NCI-H524 treated with DMSO at 0.1 percent for 48 hours (cell line): ENCODE results near the gene CR1L.
"Not testable (repeated sequence)": the region's sequence is repeated elsewhere in the genome, so short reads cannot be mapped to it uniquely, and the experiment has no call there.

ENCODE experiments used
- DNase-seq: peaks from one replicate; lab custom pipeline; 2025; lab: John Stamatoyannopoulos, UW

CR1L gene

DNA sequence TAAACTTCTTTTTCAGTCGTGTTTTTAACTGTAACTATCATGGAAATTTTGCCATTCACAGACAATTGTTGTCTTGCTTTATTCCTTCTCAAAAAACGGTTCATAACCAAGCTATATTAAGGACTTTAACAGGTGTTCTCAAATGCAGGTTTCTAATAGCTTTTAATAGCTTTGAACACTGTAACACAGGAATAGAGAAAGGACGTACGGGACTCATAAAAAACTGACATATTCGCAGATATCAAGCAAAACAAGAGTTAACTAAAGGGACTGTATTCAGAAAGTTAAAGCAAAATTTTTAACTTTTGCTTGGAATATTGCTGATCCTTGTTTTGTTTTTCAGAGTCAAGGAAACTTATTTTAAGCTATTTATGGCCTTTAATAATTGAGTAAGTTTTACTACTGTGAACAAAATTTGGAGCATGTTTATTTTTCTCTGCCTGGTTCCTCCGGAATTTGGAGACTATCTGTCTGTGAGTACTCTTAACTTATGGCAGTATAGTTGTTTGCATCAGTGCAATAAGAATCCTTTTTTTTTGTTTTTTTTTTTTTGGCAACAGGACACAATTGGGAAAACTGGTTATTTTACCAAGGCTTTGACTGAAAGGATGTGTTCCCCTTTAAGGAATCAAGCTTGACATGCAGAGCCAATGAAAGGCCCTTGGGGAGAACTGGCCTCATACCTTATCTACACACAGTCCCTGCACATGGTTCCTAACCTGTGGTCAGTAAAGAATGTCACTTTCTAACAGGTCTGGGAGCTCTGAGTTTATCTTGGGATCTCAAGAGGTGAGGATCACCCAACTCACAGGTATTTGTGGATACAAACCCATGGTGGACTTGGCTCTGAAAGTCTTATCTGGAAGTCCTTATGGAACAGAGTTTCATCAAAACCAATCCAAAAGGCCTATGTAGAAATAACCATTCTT is 101.2 kb downstream of the CR1L start:
- DNase-seq, result no peak

DNA sequence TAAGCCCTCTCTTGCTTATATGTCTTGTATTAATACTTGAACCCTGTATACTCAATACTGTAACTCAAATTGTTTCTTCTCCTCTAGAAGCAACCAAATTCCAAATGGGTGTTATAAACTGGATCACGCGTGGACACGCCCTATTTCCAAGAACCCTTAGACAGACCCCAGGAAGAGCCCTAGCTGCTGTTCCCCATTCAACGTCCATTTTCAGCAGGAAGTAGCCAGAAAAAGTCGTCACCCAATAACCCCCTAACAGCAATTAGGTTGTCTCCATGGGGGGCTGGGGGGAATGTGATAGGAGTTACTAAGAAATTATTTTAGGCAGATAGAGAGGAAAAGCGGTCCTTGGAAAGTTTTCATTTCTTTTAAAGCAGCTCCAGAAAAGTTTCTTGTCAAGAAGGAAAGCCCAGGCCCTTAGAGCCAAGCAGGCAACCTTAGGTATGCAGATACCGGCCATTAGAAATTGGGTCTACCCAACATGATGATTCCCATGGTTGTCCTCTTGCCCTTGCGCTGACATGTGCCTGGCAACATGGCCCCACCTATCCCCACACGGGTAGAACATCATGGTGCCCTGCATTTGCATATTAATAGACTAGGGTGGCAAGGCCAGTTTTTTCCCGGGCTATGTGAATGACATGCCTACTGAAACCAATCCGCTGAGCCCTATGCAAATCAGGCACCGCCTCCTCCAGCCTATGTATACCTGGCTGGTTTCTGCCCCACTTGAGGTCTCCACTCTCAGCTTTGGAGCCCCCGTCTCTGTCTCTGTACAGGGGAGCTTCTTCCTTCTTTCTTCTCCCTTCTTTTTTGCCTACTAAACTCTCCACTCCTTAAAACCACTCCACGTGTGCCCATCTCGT is 102.9 kb downstream of the CR1L start:
- no peak for DNase-seq

GRCh38 chr1:207748737-207749528 is 104.0 kb downstream of the CR1L start:
- no peak for DNase-seq

DNA sequence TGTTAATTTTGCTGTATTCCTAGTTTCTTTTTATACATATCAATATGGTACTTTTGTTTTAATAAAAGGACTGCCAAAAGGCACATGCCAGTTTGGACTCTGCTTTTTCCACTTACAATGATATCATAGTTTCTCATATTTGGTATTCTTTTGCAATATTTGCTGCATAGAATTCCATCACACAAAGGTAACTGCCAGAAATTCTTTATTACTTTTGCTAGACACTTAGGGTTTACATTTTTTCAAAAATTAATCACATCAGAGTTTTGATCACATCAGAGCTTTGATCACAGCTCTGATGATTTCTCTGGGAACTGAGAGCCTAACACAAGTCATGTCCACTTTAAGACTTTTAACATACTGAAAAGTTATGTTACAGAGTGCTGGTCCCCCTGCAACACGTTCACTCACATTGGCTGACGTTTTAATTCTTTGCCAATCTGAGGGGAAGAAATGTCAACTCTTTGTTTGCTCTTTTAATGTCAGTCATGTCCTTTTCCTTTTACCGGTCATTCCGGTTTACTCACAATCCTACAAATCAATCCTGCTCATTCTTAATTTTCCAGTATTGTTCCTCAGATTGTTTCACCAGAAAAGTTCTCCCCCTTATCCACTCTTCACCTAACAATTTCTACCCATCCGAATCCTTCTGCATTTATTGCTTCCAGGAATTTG is 105.8 kb downstream of the CR1L start:
- DNase-seq, result no peak

GRCh38 chr1:207751463-207751789 is 106.5 kb downstream of the CR1L start:
- DNase-seq, result not testable (repeated sequence)

- peak; percentile 64 for DNase-seq
Observed at GRCh38 chr1:207751790-207752455, 107.0 kb downstream of the CR1L start, which contains the start of gene CD46. Gene CD46, plus strand, starts transcription at chr1:207752054. Its CDS starts 159 bp downstream, at chr1:207752213.

GRCh38 chr1:207752456-207752998 is 107.6 kb downstream of the CR1L start:
- no peak for DNase-seq

GRCh38 chr1:207753611-207754010 is 108.7 kb downstream of the CR1L start:
- DNase-seq, result no peak

DNA sequence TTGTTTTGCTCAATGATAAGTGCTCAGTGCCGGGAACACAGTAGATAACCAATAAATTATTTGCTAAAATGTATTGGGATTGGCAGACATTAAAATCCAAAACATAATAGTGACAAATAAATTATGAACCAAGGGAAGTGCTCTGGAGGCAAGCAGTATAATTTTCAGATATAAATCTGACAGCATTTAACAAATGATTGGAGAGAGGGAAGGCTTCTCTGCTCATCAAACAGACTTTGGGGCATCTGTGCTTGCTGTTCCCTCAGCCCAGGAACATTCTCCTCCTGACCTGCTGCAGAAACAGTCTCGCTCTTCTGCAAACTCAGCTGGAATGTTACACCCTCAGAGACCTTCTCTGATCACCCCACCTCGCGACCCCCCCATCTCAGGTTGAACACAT is 109.1 kb downstream of the CR1L start:
- no peak for DNase-seq

DNA sequence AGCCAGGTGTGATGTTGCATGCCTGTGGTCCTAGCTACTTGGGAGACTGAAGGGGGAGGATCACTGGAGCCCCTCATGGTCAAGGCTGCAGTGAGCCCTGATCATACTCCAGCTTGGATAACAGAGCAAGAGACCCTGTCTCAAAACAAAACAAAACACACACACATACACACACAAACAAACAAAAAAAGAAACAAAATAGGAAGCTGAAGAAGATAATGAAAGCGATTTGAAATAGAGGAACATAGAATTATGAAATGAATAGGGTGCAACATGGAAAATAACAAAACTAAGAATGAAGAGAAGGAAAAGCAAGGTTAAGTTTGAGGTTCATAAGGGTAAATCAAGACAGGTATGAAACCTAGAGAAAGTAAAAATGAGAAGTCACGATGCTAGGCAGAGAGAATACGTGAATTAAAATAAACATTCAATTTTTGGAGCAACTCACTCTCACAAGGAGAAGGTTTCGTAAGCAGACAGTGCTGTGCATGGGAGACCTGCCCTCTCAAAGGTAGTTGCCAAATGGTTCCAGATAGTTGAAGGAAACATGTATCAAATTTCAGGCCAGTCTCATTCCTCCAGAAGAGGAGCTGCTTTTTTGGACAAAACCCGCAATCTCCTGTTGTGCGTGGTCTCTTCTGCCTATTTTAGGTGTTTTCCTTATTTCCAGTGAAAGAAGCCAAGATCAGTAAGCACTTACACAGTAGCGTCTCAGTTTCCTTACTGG is 110.2 kb downstream of the CR1L start:
- DNase-seq, result no peak

DNA sequence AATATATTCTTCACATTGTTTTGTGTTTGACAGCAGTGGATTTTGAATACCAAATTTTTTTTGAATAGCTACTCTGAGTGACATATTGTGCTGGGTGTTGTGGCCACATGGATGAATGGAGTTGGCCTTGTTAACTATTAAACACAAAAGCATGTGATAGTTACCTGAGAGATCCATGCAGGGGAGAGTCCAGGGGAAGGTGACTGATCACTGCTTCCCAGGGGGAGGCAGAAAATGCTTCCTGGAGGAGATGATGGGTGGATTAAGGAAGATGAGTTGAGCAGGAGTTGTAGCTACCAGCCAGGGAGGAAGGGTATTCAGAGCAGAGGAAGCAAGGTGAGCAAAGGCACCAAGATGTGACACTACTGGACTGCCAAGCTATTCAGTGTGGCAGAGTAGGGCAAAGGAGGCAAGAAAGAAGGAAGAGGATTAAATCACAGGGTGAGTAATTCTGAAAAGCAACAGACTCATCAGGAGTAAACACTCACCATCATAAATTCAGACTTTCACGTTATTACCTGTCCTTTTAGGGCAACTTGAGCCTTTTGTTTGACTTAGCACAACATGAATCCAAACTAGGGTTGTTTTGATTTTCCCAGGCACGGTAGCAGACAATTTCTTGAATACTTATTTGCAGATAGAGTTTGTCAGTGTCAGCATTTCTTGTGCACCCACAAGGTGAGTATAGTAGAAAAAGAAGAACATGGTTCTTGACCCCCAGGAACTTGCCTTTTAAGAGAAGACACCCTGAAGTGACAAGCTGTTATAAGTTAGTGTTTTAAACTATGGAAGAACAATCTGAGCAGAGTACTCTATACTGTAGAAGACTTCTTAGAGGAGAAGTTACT is 111.1 kb downstream of the CR1L start:
- no peak for DNase-seq

- no peak for DNase-seq
Observed at GRCh38 chr1:207762622-207763021, 117.7 kb downstream of the CR1L start.

DNA sequence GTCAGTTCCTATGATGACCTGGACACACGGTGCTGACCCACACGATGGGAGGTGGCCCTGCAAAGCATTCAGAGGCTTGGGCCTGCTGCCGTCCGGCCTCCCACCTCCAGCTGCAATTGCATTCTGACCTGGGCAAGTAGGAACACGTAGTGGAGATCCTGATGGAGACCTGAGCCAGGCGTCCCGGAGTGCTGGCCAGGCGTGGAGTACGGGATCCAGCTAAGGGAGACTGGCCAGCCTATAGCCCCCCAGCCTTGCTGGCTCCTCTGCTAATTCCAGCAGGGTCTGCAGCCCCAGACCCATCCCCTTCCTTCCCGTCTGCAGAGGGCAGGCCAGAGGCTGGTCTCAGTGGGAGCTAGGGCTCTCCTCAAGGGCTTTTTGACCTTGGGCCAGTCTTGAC is 118.2 kb downstream of the CR1L start:
- no peak for DNase-seq

DNA sequence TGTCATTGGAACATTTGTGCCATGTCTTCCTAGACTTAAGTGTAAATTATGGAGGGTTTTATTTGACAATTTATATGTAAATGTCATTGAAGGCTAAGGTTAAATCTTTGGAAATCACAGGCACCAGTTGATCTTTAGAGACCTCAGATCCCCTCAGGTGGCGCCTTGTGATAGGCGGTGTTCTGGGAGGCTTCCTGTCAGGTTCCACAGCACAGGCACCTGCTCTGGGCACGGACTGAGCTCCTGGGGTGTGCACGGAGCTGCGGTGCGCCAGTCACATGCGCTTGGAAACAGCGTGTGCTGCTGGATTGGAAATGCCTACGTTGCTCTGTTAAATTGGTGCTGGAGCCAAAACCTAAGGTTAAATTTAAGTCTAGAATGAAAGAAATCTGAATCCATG is 119.0 kb downstream of the CR1L start:
- DNase-seq, result no peak

- no peak for DNase-seq
Observed at GRCh38 chr1:207766569-207766968, 121.6 kb downstream of the CR1L start.

DNA sequence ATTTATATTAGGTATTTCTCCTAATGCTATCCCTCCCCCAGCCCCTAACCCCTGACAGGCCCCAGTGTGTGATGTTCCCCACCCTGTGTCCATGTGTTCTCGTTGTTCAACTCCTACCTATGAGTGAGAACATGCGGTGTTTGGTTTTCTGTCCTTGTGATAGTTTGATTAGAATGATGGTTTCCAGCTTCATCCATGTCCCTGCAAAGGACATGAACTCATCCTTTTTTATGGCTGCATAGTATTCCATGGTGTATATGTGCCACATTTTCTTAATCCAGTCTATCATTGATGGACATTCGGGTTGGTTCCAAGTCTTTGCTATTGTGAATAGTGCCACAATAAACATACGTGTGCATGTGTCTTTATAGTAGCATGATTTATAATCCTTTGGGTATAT is 125.6 kb downstream of the CR1L start:
- not testable (repeated sequence) for DNase-seq
